Mesenteric fat pad (tissue), 1 donor: Measurements from ENCODE around the gene UST. TPM values are rescaled to one million over a fixed set of nuclear protein-coding genes. Genes with fewer than 3 reads are reported as not detected.
"Not testable (repeated sequence)": the region's sequence is repeated elsewhere in the genome, so short reads cannot be mapped to it uniquely, and the experiment has no call there.

Experiments
- DNase-seq: peaks from one replicate; pipeline ENCODE4 v3.0.0-alpha.2; 2020; ENCODE audit warnings: low spot score
- total RNA-seq: library from RNA; stranded (reverse); fragmentation: NEBNext Ultra II Directional; extraction: Animal tissue kit (Norgen Biotek cat#: 25700); gene quantifications from one replicate; pipeline ENCODE4 v1.2.1, GENCODE V29; 2021
- donor health status: DM: yes; HTN: yes; CAD: no.

UST gene
- total RNA-seq, 1 donor from 2014 or later, result 5.2 TPM

- DNase-seq, result no peak
Measured at GRCh38 chr6:148831064-148831463, 84.2 kb downstream of the UST start.

DNA sequence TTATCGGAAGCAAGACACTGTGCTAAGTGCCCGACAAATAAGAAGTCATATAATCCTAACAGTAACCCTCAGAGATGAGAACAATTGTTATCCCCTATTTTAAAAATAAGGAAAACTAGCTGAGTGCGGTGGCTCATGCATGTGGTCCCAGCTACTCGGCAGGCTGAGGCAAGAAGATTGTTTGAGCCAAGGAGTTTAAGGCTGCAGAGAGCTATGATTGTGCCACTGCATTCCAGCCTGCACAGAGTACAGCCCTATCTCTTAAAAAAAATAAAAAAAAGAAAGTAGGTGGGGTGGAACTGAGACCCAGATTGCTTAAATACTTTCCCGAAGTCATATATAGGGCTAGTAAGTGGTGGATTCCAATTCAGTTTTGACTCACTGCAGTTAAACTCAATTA is 84.7 kb downstream of the UST start:
- DNase-seq, result no peak

GRCh38 chr6:148835920-148836441 is 89.2 kb downstream of the UST start:
- DNase-seq, result no peak

DNA sequence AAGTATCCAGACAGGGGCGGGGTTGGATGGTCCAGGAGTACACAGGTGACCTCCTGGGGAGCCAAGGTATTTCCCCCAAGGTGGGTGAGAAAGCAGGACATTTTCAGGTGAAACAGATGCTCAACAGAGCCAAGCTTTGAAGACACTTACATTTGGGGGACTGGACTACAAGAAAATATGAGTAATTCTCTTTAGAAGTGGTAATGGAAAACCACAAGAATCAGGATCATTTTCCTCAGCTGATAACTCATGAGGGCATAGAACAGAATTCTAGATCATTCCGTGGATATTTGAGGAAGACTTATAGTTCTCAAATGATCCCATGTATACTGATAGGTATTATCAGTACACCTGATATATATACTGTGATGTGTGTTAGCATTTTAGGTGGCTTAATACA is 89.9 kb downstream of the UST start:
- no peak for DNase-seq

GRCh38 chr6:148837941-148838340 is 91.1 kb downstream of the UST start:
- DNase-seq, result no peak

DNA sequence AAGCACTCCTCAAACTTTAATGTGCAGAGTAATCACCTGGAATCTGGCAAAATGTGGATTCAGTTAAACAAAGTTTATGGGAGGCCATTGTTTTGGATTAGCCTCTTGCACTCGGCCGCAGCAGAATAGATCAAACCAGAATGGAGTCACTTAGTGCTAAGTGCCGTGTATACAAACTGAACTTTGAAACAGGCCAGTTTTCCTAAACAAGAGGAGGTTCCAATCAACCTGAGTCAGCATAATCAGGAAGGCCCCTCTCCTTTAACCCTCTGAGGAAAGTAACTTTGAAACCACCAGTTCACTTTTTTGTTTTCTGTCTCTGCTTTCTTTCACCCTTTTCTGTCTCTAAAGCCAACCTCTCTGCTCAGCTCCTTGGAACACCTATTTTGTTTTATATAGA is 92.2 kb downstream of the UST start:
- no peak for DNase-seq

GRCh38 chr6:148840256-148840655 is 93.4 kb downstream of the UST start:
- DNase-seq, result no peak

GRCh38 chr6:148842296-148843019 is 95.6 kb downstream of the UST start:
- no peak for DNase-seq

- DNase-seq, result no peak
Measured at GRCh38 chr6:148845464-148845863, 98.6 kb downstream of the UST start.

DNA sequence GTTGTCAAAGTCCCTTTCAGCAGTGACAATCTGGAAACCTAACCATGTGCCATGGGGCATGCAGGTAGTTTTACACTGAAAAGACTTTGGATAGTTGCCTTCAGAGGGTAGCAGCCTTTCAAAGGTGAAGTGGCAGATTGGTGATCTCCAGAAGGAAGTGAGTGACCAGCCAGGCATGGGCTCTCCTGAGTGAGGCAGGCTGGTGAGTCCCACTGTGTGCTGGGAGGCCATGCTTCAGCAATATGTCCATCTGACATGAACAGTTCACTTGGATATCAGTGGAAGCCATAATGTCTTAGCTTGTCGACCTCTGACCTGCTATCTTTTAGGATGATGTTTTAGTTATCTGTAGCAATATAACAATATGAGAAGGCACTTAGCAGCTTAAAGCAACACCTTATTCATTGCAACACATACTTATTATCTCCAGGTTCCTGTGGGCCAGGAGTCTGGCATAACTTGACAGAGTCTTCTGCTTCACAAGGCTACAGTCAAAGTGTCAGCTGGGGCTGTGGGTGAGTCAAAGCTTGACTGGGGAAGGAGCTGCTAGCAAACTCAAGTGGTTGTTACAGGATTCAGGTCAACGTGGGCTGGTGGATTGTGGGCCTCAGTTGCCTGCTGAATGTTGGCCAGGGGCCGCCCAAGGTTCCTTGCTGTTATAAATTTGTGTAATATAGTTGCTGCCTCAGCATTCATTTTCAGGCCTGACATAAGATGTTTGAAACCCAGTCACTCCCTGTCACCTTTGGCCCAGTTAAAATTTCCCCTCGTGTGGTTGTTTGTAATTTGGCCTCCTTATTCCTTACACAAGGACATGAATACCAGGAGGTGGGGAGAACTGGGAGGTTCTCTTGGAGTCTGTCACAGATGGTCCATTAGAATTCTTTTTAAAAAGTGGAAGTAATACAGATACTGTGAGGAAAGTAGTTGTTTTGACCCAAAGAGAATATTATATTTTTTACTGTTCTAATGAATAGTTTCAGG is 100.2 kb downstream of the UST start:
- no peak for DNase-seq

DNA sequence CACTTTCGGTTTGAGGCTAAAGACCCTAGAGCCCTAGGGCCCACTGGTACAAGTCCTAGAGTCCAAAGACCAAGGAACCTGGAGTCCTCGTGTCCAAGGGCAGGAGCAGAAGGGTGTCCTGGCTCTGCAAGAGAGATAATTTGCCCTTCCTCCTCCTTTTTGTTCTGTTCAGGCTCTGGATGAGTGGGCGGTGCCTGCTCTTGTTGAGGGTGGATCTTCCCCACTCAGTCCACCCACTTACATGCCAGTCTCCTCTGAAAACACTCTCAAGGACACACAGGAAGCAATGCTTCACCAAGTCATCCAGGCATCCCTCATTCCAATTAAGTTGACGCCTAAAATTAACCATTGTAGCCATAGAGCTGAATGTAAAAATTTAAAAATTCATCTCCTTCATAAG is 102.1 kb downstream of the UST start:
- no peak for DNase-seq

DNA sequence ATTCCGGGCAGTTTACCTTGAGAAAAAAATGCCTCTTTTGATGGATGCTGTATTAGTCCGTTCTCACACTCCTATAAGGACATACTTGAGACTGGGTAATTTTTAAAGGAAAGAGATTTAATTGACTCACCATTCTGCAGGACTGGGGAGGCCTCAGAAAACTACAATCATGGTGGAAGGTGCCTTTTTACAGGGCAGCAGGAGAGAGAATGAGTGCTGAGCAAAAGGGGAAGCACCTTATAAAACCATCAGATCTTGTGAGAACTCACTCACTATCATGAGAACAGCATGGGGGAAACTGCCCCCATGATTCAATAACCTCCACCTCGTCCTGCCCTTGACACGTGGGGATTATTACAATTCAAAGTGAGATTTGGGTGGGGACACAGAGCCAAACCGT is 102.6 kb downstream of the UST start:
- not testable (repeated sequence) for DNase-seq

GRCh38 chr6:148850964-148851363 is 104.1 kb downstream of the UST start:
- no peak for DNase-seq

DNA sequence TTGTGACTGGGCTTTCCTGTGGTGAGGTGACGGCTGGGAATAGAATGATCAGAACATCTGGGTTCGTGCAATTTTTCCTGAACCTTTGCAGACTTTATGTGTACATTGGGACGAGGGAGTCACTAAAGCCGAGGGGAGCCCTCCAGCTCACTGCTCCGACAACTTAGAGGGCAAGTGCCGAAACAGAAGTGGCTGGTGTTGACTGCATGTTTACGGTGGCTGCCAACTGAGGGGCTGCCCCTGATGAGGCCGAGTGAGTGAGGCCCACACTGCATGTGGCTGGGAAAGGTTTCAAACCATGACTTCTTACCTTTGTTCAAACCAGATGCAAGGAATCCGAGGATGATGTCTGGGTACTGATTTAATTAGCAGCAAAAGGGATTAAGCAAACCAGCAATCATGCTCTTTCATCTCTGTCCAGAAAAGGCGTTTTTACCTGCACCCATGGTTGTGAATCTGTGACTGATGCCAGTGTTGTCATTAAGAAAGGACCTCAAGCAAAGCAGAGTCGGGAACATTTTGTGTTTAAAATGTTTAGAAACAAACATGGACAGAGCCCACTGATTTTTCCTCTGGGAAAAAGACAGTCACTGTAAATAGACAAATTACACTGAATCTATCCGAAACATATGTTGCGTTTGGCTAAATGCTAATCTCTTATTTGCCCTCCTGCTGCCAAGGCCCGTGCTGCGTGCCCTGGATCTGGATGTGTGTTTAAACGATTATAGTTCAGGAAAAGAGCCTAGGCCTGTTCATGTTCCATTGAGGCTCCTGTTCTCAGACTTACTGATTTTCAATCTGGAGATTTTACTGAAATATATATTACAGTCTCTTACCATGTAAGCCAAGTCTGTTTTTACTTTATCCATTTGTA is 105.1 kb downstream of the UST start:
- DNase-seq, result no peak

DNA sequence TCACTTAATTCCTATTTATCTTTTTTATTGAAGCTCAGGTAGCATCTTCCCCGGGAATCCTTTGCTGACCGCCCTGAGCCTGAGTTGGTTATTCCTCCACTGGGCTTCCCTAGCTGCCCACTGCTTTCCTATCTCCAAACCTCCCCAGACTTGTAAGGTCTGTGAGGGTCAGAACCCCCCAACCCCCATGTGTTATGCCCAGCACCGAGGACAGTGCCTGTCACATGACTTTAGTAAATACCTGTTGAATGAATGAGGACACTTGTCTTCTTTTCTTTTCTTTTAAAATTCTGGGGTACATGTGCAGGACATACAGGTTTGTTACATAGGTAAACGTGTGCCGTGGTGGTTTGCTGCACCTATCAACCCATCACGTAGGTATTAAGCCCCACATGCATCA is 105.9 kb downstream of the UST start:
- no peak for DNase-seq

- not testable (repeated sequence) for DNase-seq
Measured at GRCh38 chr6:148853113-148853512, 106.3 kb downstream of the UST start.

DNA sequence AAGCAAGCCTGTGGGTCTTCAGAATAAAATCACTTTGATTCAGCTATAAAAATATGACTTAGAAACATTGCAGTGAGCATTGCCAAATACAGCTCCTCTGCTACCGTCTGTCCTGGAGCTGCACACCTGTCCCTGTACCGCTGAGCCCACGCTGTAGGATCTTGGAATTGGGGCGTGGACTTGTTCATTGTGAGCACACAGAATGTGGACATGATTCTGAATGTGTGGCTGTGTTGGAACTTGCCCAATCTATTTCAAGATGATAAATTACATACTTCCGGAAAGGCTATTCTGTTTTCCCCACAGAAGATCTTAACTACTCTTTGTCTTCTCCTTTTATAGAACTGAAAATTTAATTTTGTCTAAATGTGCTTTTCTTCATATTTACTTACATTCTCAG is 107.3 kb downstream of the UST start:
- no peak for DNase-seq

DNA sequence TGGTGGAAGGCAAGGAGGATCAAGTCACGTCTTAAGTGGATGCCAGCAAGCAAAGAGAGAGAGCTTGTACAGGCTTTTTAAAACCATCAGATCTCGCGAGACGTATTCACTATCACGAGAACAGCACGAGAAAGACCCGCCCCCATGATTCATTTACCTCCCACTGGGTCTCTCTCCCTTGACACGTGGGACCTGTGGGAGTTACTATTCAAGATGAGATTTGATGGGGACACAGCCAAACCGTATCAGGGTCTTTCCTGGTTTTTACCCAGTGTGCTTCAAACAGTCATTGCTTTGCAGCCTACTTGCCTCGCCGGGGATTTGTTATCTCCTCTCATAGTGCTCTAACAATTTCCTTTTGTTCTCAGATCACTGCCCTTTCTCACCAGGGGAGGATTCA is 108.2 kb downstream of the UST start:
- DNase-seq, result no peak

DNA sequence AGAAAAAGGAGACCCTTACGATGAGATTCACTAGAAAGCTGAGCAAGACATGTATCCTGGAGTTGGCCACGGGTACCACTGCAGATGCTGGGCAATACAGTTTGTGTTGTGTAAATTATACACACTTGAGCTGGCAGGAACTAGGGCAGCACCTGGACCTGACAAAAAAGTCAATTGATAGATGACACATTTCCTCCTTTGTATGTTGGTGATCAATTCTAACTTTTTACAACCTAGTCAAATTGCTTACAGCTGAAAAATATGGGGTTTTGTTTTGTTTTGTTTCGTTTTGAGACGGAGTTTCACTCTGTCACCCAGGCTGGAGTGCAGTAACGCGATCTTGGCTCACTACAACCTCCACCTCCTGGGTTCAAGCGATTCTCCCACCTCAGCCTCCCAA is 108.9 kb downstream of the UST start:
- no peak for DNase-seq

- no peak for DNase-seq
Measured at GRCh38 chr6:148857798-148858390, 111.1 kb downstream of the UST start.

DNA sequence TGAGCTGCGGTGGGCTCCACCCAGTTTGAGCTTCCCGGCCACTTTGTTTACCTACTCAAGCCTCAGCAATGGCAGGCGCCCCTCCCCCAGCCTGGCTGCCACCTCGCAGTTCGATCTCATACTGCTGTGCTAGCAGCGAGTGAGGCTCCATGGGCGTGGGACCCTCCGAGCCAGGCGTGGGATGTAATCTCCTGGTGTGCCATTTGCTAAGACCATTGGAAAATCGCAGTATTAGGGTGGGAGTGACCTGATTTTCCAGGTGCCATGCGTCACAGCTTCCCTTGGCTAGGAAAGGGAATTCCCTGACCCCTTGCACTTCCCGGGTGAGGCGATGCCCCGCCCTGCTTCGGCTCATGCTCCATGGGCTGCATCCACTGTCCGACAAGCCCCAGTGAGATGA is 117.3 kb downstream of the UST start:
- not testable (repeated sequence) for DNase-seq
